K562 (cell line): ENCODE results near the gene POLR1A. TPM values are rescaled to one million over a fixed set of nuclear protein-coding genes. Genes with fewer than 3 reads are reported as not detected.
A peak's percentile ranks its signal among the peaks of the same experiment; 100 is the strongest.

ENCODE experiments used
- ARHGAP35 ChIP-seq: fragments of 450-650 bp; IDR thresholded peaks from 2 replicates; pipeline ENCODE4 v1.6.1; 2018; ENCODE audit not compliant: partially characterized antibody
- BCL6 ChIP-seq: fragments of 250-450 bp; sonication (Bioruptor Pico); IDR thresholded peaks from 2 replicates; pipeline ENCODE4 v1.4.0; 2020
- CAMTA2 ChIP-seq: fragments of 250-450 bp; sonication (Bioruptor Pico); conservative IDR thresholded peaks from 2 replicates; pipeline ENCODE4 v1.5.1; 2022
- COPS2 ChIP-seq: fragments of 450-650 bp; conservative IDR thresholded peaks from 2 replicates; pipeline ENCODE4 v1.6.1; 2016; ENCODE audit warnings: mild to moderate bottlenecking, moderate library complexity
- EP400 ChIP-seq: fragments of 450-650 bp; IDR thresholded peaks from 2 replicates; pipeline ENCODE4 v1.6.1; 2017; ENCODE audit warnings: antibody characterized with exemption, mild to moderate bottlenecking, moderate library complexity
- HNRNPL ChIP-seq: fragments of 200-400 bp; formaldehyde crosslinking; IDR thresholded peaks from 2 replicates; pipeline ENCODE4 v1.6.1; 2017; ENCODE audit warnings: low read depth, mild to moderate bottlenecking, low read length
- HNRNPLL ChIP-seq: fragments of 200-400 bp; formaldehyde crosslinking; IDR thresholded peaks from 2 replicates; pipeline ENCODE4 v1.6.1; 2017; ENCODE audit warnings: low read length, low read depth, mild to moderate bottlenecking; ENCODE audit not compliant: poor library complexity, severe bottlenecking
- HNRNPUL1 ChIP-seq: fragments of 200-400 bp; formaldehyde crosslinking; IDR thresholded peaks from 2 replicates; pipeline ENCODE4 v1.6.1; 2017; ENCODE audit warnings: low read length
- MTA2 ChIP-seq: fragments of 450-650 bp; IDR thresholded peaks from 2 replicates; pipeline ENCODE4 v1.6.1; 2016; ENCODE audit warnings: low read depth
- NR2C2 ChIP-seq, 2 experiments: fragments of 200-800 bp in 1 of 2; sonication (Bioruptor generic) in 1 of 2; sonication (generic) in 1 of 2; formaldehyde crosslinking in 1 of 2; IDR thresholded peaks; 2 replicates each; pipeline versions ENCODE4 v1.6.1 to v1.8.0; 2016 to 2022; ENCODE audit warnings: mild to moderate bottlenecking in 1 of 2, missing compliant biosample characterization in 1 of 2, missing genetic modification characterization in 1 of 2, missing genetic modification reagents in 1 of 2
- NR3C1 ChIP-seq: sonication (generic); formaldehyde crosslinking; IDR thresholded peaks from 2 replicates; pipeline ENCODE4 v1.8.1; 2022; ENCODE audit warnings: missing genetic modification reagents
- PBX2 ChIP-seq, 2 experiments: IDR thresholded peaks in 1 of 2; conservative IDR thresholded peaks in 1 of 2; 2 replicates each; pipeline ENCODE4 v1.6.1; 2016; ENCODE audit warnings: low read depth in 2 of 2, mild to moderate bottlenecking in 1 of 2, missing compliant biosample characterization in 1 of 2, missing genetic modification characterization in 1 of 2, moderate library complexity in 1 of 2
- PCBP2 ChIP-seq: fragments of 200-400 bp; formaldehyde crosslinking; IDR thresholded peaks from 2 replicates; pipeline ENCODE4 v1.6.1; 2018; ENCODE audit warnings: low read length, low read depth, mild to moderate bottlenecking, moderate library complexity; ENCODE audit not compliant: poor library complexity, severe bottlenecking
- POLR2AphosphoS2 ChIP-seq: IDR thresholded peaks from 2 replicates; pipeline ENCODE4 v1.6.1; 2012; ENCODE audit warnings: low read length, improper control_type of control experiment
- POLR2AphosphoS5 ChIP-seq: IDR thresholded peaks from 2 replicates; pipeline ENCODE4 v1.6.1; 2011; ENCODE audit warnings: mild to moderate bottlenecking, low read depth, low read length, moderate library complexity; ENCODE audit not compliant: control insufficient read depth, insufficient read depth
- PTRF ChIP-seq: fragments of 450-650 bp; IDR thresholded peaks from 2 replicates; pipeline ENCODE4 v1.6.1; 2016; ENCODE audit warnings: mild to moderate bottlenecking, missing genetic modification characterization, missing compliant biosample characterization
- RB1 ChIP-seq: fragments of 450-650 bp; IDR thresholded peaks from 2 replicates; pipeline ENCODE4 v1.6.1; 2017; ENCODE audit warnings: low read depth, mild to moderate bottlenecking
- SMARCC2 ChIP-seq: fragments of 450-650 bp; IDR thresholded peaks from 2 replicates; pipeline ENCODE4 v1.6.1; 2017; ENCODE audit warnings: antibody characterized with exemption, moderate library complexity, mild to moderate bottlenecking, low read depth
- SUPT5H ChIP-seq: fragments of 450-650 bp; IDR thresholded peaks from 2 replicates; pipeline ENCODE4 v1.6.1; 2016
- TEAD1 ChIP-seq, 2 experiments: fragments of 450-650 bp in 1 of 2; sonication (generic) in 1 of 2; formaldehyde crosslinking; IDR thresholded peaks; 2 replicates each; pipeline versions ENCODE4 v1.4.0 to v1.8.0; 2020 to 2022; ENCODE audit warnings: mild to moderate bottlenecking in 2 of 2, missing genetic modification reagents in 1 of 2
- THRA ChIP-seq: fragments of 450-650 bp; IDR thresholded peaks from 2 replicates; pipeline ENCODE4 v1.6.1; 2017; ENCODE audit warnings: mild to moderate bottlenecking, moderate library complexity
- ZC3H4 ChIP-seq: sonication (generic); formaldehyde crosslinking; IDR thresholded peaks from 2 replicates; pipeline ENCODE4 v1.9.0; 2021; ENCODE audit warnings: missing genetic modification reagents, borderline replicate concordance
- ZNF197 ChIP-seq: fragments of 200-800 bp; sonication (Bioruptor generic); IDR thresholded peaks from 2 replicates; pipeline ENCODE4 v1.6.1; 2016; ENCODE audit warnings: low read depth, missing genetic modification characterization, missing compliant biosample characterization
- ZNF280B ChIP-seq: fragments of 250-450 bp; sonication (Bioruptor Pico); IDR thresholded peaks from 2 replicates; pipeline ENCODE4 v1.5.1; 2021; ENCODE audit warnings: mild to moderate bottlenecking
- ZNF3 ChIP-seq: fragments of 250-450 bp; sonication (Bioruptor Pico); IDR thresholded peaks from 2 replicates; pipeline ENCODE4 v1.5.0; 2021; ENCODE audit warnings: mild to moderate bottlenecking, moderate library complexity
- ZNF717 ChIP-seq: fragments of 250-450 bp; sonication (Bioruptor Pico); IDR thresholded peaks from 2 replicates; pipeline ENCODE4 v1.5.0; 2021
- polyA plus RNA-seq, 8 experiments: library from polyadenylated mRNA; depleted of rRNA in 4 of 8; stranded (reverse) in 5 of 8; unstranded in 3 of 8; fragments of >200 nt; fragmentation: Nextera tagmentation in 2 of 8; fragmentation: Illumina TruSeq in 1 of 8; extraction: Ambion mirVana in 2 of 8; extraction: Trizol in 1 of 8; gene quantifications; 2 replicates each; pipeline versions ENCODE4 v1.2.1 to v1.2.3, GENCODE V29; 2011 to 2014; ENCODE audit warnings: inconsistent platforms in 1 of 8, missing spikeins in 1 of 8
- total RNA-seq, 7 experiments: library from RNA; depleted of rRNA in 6 of 7; stranded (reverse); fragments of >200 nt in 6 of 7; fragmentation: Illumina TruSeq in 2 of 7; extraction: Trizol in 2 of 7; gene quantifications; 2 replicates each; pipeline versions ENCODE4 v1.2.1 to v1.2.3, GENCODE V29; 2011 to 2021; ENCODE audit warnings: low replicate concordance in 1 of 7

POLR1A gene
- total and polyA plus RNA-seq, 9 of the 15 experiments (the other 6 are each of a cell fraction or from before 2014, with no cell fraction given): 3.0 to 72.1 (median 21.8) TPM

- TF ChIP-seq POLR2AphosphoS5 (peak; percentile 36), ZNF3 (no peak), COPS2 (no peak), POLR2AphosphoS2 (peak; percentile 66; the same call in 1 of the 2 replicates), PCBP2 (no peak), HNRNPUL1 (no peak), TEAD1 (CRISPR knock-in tag; IDR thresholded peaks at IDR 0.05) (no peak), BCL6 (no peak), ZC3H4 (CRISPR knock-in tag) (no peak), CAMTA2 (no peak), HNRNPLL (no peak), RB1 (no peak), MTA2 (no peak), SMARCC2 (no peak), EP400 (no peak), NR2C2 (CRISPR knock-in tag; IDR thresholded peaks at IDR 0.05) (no peak), NR2C2 (tag; IDR thresholded peaks at IDR 0.05) (no peak), ZNF197 (no peak), PBX2 (CRISPR knock-in tag; IDR thresholded peaks at IDR 0.05; ENCODE audit: low read depth) (no peak), PBX2 (tag; conservative IDR thresholded peaks at IDR 0.05; ENCODE audit: low read depth) (no peak), ZNF717 (CRISPR knock-in tag) (no peak), ZNF280B (no peak), ARHGAP35 (no peak), NR3C1 (CRISPR knock-in tag) (no peak), PTRF (tag) (no peak), SUPT5H (peak; percentile 39; the same call in 1 of the 2 replicates), THRA (no peak), HNRNPL (no peak)
Observed at GRCh38 chr2:86140969-86141392, 35.3 kb upstream of the POLR1A start (continued).
